Right lung (tissue), 5 donors: Measurements from ENCODE around the gene DMTF1. TPM values are rescaled to one million over a fixed set of nuclear protein-coding genes. Genes with fewer than 3 reads are reported as not detected.

Source experiments
- DNase-seq, 2 donors: peaks; one replicate each; pipeline ENCODE4 v3.0.0-alpha.2; 2013
- polyA plus RNA-seq, 5 donors: library from polyadenylated mRNA; unstranded; fragments of 120-200 nt; gene quantifications; one replicate each; pipeline versions ENCODE4 v1.2.1 to v1.2.3, GENCODE V29; 2013; ENCODE audit warnings: inconsistent platforms in 1 of 5, low replicate concordance in 1 of 5; ENCODE audit not compliant: insufficient read length in 5 of 5, insufficient read depth in 1 of 5

Gene DMTF1
- polyA plus RNA-seq, 5 donors: 169 to 323 (median 282) TPM

GRCh38 chr7:87140271-87140748, 11.9 kb upstream of the DMTF1 start:
- DNase-seq: no peak

DNA sequence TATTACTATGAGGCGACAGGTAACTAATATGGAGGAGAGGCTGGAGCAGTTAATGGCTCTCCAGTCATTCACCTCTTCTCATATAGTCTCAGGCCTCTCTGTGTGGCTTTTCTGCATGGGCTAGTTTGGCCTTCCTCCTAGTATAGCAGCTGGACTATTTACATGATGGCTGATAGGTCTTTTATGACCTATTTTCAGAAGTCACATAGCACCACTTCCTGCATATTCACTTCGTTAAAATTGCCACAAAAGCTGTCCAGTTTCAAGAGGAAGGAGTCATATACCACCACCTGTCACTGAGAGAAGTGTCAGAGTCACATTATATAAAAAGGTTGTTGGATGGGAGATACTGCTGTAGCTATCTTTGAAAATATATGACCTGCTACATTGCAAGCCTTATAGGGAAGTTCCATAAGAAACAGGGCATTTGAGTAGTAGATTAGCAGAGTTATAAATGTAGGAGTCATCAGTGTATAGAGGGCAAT, 8.0 kb upstream of the DMTF1 start:
- no peak for DNase-seq

- no peak for DNase-seq
Measured at GRCh38 chr7:87146740-87147386, 5.4 kb upstream of the DMTF1 start.

DNA sequence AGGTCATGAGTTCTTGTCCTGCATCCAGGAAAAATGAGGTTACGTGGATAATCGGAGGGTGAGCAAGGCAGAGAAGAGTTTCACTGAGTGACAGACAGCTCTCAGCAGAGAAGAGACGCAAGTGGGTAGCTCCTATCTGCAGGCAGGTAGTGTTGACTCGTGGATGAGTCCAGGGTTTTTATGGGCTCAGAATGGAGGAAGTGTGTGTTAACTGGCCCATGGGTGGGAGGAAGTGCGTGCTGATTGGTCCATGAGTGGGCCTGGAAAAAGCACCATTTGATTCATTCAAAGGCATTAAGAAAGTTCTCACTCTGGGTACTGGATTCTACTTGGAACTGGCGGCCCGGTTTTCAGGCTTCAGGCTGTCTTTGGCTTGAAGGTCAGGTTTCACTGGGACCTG, 4.8 kb upstream of the DMTF1 start:
- DNase-seq: no peak

DNA sequence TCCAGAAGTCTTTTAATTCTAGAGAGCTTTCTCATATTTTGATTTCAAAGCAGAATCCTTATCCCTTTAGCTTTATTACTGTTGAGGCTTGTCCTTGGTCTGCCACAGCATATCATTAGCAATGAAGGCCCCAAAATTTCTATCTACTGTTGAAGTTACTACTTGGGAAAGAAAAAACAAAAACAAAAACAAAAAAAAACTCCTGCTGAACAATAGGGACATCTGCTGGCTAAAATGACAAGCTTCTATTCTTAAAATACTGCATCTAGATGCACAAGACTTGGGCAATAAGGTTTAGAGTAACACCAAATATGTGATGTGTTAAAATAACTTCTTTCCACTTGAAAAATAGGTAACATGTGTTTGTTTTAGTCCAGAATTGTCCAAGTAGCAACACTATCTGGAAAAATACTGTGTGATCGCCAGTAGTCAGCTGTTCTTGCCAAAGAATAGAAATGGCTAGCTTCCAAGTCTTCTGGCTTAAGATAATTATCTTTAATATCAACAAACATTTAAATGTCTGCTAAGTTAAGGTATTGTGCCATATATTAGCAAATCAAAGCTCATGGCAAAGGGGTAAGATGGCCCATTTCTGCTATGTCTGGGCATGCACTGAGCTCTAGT, 3.8 kb upstream of the DMTF1 start:
- peak in 1 of 2 donors; percentile 34 for DNase-seq

DNA sequence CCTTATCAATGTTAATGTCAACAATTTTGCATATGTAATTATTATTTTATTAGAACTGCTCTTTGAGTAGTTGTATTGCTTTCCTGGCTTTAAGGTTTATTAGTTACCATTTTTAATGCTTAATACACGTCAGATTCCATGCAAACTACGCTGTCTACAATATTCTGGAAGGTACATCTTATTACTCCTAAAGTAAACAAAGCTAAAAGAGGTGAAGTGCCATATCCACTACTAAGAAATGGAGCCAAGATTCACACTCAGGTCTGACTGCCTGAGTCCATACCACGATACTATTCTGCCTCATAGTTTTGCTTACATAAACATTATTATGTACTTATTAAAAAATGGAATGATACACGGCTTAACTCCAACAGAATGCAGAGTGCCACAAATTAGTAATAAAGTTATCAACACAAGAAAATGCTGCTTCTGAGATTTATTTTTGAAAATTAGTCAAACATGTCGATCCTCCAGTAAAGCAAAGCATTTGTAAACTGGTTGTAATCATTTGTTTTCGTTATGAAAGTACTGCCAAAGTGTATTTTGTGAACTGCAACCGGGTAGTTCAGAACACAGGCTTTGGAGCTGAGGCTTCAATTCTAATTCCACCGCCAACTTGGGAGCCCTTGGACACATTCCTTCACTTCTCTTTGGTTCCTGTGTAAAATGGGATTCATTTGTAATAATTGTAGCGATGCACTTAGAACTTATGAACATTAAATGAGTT, 1.1 kb upstream of the DMTF1 start:
- no peak for DNase-seq

DNA sequence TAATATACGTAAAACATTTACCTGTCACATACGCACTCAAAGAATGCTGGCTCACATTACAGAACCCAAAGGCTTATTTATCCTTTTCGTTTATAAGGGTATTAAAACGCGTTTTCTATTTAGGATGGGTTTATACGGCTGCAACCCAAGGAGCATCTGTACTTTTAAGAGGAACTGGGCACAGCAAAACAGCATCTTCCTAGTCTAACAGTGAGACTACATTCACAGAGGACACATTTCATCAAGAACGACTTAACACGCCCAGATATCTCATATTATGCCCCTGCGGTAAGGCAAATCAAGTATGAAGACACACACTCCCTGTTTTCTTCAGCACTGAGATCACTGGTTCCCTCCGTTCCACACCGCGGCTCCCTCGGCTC, 533 bp upstream of the DMTF1 start:
- no peak for DNase-seq

GRCh38 chr7:87152897-87153641, 816 bp downstream of the DMTF1 start:
- DNase-seq: no peak

DNA sequence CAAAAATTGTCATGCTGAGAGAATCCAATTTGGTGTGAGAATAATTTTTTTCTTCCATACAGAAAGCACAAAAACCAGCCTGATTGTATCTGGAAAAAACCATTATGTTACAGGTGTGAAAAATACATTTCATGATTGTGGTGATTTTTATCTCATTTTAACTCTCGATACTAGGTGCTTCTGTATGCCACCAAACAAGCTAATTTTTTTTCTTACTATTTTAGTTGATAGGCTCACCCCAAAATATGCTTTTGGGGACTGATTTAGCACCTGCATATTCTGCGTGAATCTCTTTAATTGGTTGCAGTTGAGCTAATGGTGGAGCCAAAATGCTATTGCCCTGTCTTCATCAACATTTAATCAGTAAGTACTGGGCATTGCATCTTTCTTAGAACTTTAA, 1.9 kb downstream of the DMTF1 start:
- no peak for DNase-seq

GRCh38 chr7:87154569-87154968, 2.3 kb downstream of the DMTF1 start:
- DNase-seq: no peak

DNA sequence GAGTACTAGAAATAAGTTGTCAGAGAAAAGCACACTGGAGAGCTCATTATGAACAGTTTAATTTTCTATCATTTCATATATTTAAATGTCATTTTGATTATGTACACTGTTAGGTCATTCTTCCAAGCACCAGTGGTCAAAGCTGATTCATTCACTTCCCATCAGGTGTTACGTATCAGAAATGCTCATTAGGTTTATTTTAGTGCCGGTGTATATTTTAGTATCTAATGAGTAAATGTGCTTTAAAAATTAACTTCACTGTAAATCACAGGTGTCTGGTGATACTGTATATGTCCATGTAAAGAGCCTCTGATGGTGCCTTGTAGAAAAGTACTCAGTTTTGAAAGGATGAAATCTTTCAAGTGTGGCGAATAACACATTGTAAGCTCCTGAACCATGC, 3.5 kb downstream of the DMTF1 start:
- no peak for DNase-seq

- DNase-seq: no peak
Measured at GRCh38 chr7:87156709-87157108, 4.5 kb downstream of the DMTF1 start.

- no peak for DNase-seq
Measured at GRCh38 chr7:87159538-87159937, 7.3 kb downstream of the DMTF1 start.

DNA sequence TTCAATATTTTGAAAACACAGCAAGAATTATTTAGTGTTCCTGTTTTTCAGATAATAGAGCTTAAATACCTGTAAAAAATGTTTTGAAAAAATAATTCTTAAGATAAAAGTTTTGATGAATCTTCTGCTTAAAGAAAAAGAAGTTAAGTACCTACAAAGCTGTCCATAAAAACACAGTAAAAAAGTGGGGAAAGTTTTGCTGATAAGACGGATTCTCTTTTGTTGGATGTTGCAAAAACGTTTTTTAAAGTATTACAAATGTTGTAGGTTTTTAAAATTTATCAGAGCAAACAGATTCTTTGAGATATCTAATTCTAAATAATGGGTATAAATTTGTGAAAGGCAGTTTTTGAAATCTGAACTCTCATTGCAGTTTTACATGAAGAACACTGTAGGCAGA, 12.2 kb downstream of the DMTF1 start:
- DNase-seq: no peak

GRCh38 chr7:87170828-87171227, 18.6 kb downstream of the DMTF1 start:
- no peak for DNase-seq

- no peak for DNase-seq
Measured at GRCh38 chr7:87171282-87171934, 19.2 kb downstream of the DMTF1 start.

DNA sequence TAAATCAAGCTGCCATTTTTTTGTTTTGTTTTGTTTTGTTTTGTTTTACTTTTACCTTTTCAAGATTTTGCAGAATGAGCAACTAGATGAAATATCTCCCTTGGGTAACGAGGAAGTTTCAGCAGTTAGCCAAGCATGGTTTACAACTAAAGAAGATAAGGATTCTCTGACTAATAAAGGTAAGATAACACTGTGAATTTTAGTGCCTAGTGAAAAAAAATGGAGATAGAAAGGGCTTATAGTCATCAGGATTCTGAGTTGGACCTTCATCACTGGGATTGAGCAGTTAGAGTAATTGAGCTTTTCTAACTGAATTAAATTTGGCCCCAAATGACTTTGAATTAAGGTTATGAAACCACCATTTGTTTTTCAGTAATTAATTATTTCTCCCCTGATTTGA, 21.2 kb downstream of the DMTF1 start:
- DNase-seq: no peak

DNA sequence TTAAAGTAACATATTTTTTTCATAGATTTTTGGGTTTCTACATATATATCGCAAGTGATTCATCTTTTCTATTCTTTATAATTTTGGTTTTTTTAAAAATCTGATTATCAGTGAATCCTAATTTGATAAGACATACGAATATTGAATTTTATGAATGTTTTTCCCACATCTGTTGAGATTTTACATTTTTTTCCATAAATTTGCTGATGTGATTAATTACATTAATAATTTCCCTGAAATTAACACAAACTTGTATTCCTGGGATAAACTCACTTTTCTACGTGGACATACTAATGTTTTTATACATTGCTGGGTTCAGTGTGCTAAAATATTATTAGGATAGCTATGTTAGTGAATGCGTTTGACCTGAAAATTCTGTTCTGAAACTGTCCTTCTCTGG, 26.1 kb downstream of the DMTF1 start:
- no peak for DNase-seq

DNA sequence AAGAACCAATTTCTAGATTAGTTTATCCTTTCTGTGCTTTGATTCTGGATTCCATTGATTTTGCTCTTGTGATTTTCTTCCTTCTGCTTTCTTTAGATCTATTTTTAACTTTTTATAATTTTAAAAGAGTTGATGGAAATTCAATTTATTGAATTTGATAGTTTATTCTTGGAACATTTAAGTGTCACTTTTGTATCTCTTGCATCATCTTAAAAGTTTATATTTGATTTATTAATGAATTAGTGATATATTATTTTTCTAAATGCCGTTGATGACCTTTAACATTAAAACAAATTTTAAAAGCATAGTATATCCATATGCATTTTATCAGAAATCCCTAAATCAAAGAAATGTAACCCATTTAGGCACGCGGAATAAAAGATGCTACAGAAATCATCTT, 26.9 kb downstream of the DMTF1 start:
- no peak for DNase-seq

- no peak for DNase-seq
Measured at GRCh38 chr7:87187120-87187519, 34.9 kb downstream of the DMTF1 start.

DNA sequence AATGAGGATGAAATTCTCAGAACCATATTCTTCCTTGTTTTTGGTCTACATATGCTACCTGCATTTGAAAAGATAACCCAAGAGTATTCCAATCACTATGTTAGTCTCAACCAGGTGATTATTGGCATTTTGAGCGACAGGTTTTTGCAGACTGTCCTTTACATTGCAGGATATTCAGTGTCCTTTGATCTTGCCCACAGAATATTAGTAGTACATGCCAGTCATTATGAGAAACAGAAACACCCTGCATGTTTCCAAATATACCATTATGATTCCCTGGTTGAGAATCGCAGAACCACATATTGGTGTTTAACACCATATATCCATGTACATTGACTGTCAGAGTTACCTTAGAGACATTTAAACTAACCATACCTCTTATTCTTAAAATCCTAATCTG, 36.7 kb downstream of the DMTF1 start:
- no peak for DNase-seq

- no peak for DNase-seq
Measured at GRCh38 chr7:87190783-87191182, 38.5 kb downstream of the DMTF1 start.
